BE2C (cell line): Measurements from ENCODE around the gene HESX1.

Experiments
- DNase-seq: peaks from one replicate; pipeline ENCODE4 v3.0.0-alpha.2; 2020
- H3K27me3 ChIP-seq: fragments of 250-450 bp; sonication (Bioruptor Pico); 2 replicates; pipeline ENCODE4 v1.5.1; 2020; ENCODE audit warnings: mild to moderate bottlenecking
- H3K36me3 ChIP-seq: fragments of 250-450 bp; sonication (Bioruptor Pico); 2 replicates; pipeline ENCODE4 v1.5.1; 2020; ENCODE audit warnings: mild to moderate bottlenecking
- H3K4me1 ChIP-seq: fragments of 250-450 bp; sonication (Bioruptor Pico); 2 replicates; pipeline ENCODE4 v1.5.1; 2020
- H3K4me3 ChIP-seq: 2 replicates; pipeline ENCODE4 v1.5.1; 2011; ENCODE audit warnings: low read depth, low read length
- H3K9me3 ChIP-seq: fragments of 250-450 bp; sonication (Bioruptor Pico); 2 replicates; pipeline ENCODE4 v1.5.1; 2020
- TF ChIP-seq, protein P1 (sequence below): IDR thresholded peaks from 2 replicates; pipeline ENCODE4 v1.5.1; 2012; ENCODE audit warnings: mild to moderate bottlenecking, low read depth, low read length

HESX1 gene

DNA sequence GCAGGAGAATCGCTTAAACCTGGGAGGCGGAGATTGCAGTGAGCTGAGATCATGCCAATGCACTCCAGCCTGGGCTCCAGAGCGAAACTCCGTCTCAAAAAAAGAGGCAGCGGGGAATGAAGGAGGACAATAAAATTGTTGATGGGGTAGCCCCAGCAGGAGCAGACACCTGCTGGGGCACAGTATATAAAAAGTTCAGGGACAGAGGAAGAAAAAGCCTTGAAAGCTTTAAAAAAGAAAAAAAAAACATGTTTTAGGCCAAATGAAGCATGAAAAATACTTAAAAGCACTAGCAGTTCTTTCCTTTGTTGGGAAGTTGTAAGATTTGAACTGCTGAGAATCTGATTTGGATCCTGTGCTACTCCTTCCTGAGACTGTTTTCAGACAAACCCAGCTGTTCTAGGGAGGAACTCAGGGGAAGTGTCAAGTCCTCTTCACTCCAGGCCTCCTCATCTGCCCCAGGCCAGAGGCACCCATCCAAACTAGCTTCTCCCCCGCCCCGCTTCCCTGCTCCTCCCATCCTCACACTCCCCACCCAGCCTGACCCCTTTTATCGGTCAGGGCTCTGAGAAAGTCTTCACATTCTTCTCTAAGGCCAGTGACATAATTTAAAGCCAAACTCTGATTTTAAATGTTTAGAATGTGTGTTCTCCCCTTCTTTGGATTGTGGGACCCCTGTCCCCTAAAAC, 39.6 kb downstream of the HESX1 start:
- Histone ChIP-seq H3K4me1 (no peaks in the 10 kb centered on the region), H3K9me3 (no peaks in the 10 kb centered on the region), H3K4me3 (no peak overlapping the region), H3K27me3 (peaks cover 13% of the 10 kb centered on the region), H3K36me3 (no peaks in the 10 kb centered on the region)
- no peak for DNase-seq
- TF ChIP-seq, protein P1, sequence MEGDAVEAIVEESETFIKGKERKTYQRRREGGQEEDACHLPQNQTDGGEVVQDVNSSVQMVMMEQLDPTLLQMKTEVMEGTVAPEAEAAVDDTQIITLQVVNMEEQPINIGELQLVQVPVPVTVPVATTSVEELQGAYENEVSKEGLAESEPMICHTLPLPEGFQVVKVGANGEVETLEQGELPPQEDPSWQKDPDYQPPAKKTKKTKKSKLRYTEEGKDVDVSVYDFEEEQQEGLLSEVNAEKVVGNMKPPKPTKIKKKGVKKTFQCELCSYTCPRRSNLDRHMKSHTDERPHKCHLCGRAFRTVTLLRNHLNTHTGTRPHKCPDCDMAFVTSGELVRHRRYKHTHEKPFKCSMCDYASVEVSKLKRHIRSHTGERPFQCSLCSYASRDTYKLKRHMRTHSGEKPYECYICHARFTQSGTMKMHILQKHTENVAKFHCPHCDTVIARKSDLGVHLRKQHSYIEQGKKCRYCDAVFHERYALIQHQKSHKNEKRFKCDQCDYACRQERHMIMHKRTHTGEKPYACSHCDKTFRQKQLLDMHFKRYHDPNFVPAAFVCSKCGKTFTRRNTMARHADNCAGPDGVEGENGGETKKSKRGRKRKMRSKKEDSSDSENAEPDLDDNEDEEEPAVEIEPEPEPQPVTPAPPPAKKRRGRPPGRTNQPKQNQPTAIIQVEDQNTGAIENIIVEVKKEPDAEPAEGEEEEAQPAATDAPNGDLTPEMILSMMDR, result no peak

- Histone ChIP-seq H3K9me3 (no peaks in the 10 kb centered on the region), H3K27me3 (peaks cover 2% of the 10 kb centered on the region), H3K36me3 (no peaks in the 10 kb centered on the region), H3K4me3 (no peak overlapping the region), H3K4me1 (no peaks in the 10 kb centered on the region)
- DNase-seq, result no peak
- TF ChIP-seq, protein P1, result no peak
Measured at GRCh38 chr3:57158813-57159738, 40.7 kb downstream of the HESX1 start.

- Histone ChIP-seq H3K36me3 (no peaks in the 10 kb centered on the region), H3K9me3 (no peaks in the 10 kb centered on the region), H3K4me3 (no peak overlapping the region), H3K4me1 (no peaks in the 10 kb centered on the region), H3K27me3 (no peaks in the 10 kb centered on the region)
- TF ChIP-seq, protein P1, result no peak
- DNase-seq, result no peak
Measured at GRCh38 chr3:57158325-57158724, 41.5 kb downstream of the HESX1 start.

GRCh38 chr3:57157545-57157944, 42.2 kb downstream of the HESX1 start:
- H3K9me3 ChIP-seq, result no peaks in the 10 kb centered on the region
- no peaks in the 10 kb centered on the region for H3K4me1 ChIP-seq
- no peak for DNase-seq
- H3K36me3 ChIP-seq, result no peaks in the 10 kb centered on the region
- H3K4me3 ChIP-seq, result no peak overlapping the region
- H3K27me3 ChIP-seq, result no peaks in the 10 kb centered on the region
- TF ChIP-seq, protein P1, result no peak

DNA sequence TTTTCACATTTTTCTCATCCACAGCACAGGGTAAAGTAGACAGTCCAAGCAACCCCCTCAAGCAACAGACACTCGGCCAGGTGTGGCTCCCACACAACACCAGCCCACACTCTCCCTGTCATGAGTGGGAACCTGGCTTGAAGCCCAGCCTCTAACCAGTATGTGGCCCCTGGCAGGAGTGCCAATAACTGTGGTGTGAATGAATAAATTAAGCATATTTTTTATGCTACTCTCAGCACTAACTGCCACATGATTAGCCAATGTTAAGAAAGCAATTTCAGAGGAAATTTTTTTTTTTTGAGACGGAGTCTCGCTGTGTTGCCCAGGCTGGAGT, 44.5 kb downstream of the HESX1 start:
- Histone ChIP-seq H3K4me1 (no peaks in the 10 kb centered on the region), H3K4me3 (no peak overlapping the region)

More for the DNA sequence above, 44.5 kb downstream of the HESX1 start:
- Histone ChIP-seq H3K27me3 (no peaks in the 10 kb centered on the region), H3K36me3 (no peaks in the 10 kb centered on the region), H3K9me3 (no peaks in the 10 kb centered on the region)
- TF ChIP-seq, protein P1, result no peak
- no peak for DNase-seq
